K562 (cell line): ENCODE results near the gene CACNA2D3. TPM values are rescaled to one million over a fixed set of nuclear protein-coding genes. Genes with fewer than 3 reads are reported as not detected.

Experiments used
- ATAC-seq: fragments of 200-7000 bp; cut with Tn5 transposase; 3 replicates; pipeline ENCODE4 v1.9.1; 2020; ENCODE audit warnings: moderate library complexity
- BruUV-seq: library from RNA; stranded (reverse); fragments of 400-500 nt; replicated peaks from 2 replicates; lab custom pipeline; 2021; lab: Mats Ljungman, UMichigan
- CTCF ChIA-PET: fragments of 300-600 bp; formaldehyde crosslinking; extraction: SDS; loops from one replicate; lab custom pipeline; 2021; ENCODE audit warnings: low intra/inter-chr PET ratio; lab: Yijun Ruan, JAX
- POLR2A ChIA-PET: fragments of 300-600, 350-650 bp; sonication (Branson Sonifier 250); formaldehyde crosslinking; extraction: SDS; loops from one replicate; lab custom pipeline; 2021; ENCODE audit warnings: antibody characterized with exemption, inconsistent platforms; lab: Yijun Ruan, JAX
- DNase-seq, 4 experiments: peaks; one replicate each; pipeline versions ENCODE4 v3.0.0 to v3.0.0-alpha.2; 2011 to 2018; ENCODE audit warnings: low spot score in 3 of 4, mixed read lengths in 3 of 4; ENCODE audit errors: extremely low read depth in 1 of 4
- FAIRE-seq: peaks from 2 replicates; lab custom pipeline; 2011; peaks lifted over from hg19 to GRCh38; lab: Jason Lieb, UNC
- H2AFZ ChIP-seq: 2 replicates; pipeline ENCODE4 v1.6.0; 2011; ENCODE audit warnings: low read depth, low read length, control low read depth, inconsistent platforms
- H3K27ac ChIP-seq: fragments of 200-600 bp; 3 replicates; pipeline ENCODE4 v1.8.0; 2011; ENCODE audit warnings: low read depth, mild to moderate bottlenecking, control low read depth, inconsistent platforms, low read length, moderate library complexity, mixed read lengths; ENCODE audit errors: extremely low read depth
- H3K27me3 ChIP-seq, 2 experiments: fragments of 300-600 bp in 1 of 2; 2 replicates in 1 of 2; 3 replicates in 1 of 2; pipeline versions ENCODE4 v1.6.0 to v1.8.0; 2011; ENCODE audit warnings: inconsistent platforms in 2 of 2, low read length in 2 of 2, mild to moderate bottlenecking in 1 of 2, mixed read lengths in 1 of 2, moderate library complexity in 1 of 2; ENCODE audit not compliant: control insufficient read depth in 2 of 2, insufficient read depth in 2 of 2
- H3K36me3 ChIP-seq: fragments of 300-600 bp; 3 replicates; pipeline ENCODE4 v1.8.0; 2011; ENCODE audit warnings: mild to moderate bottlenecking, low read length, inconsistent platforms; ENCODE audit not compliant: control insufficient read depth, insufficient read depth
- H3K4me1 ChIP-seq, 2 experiments: fragments of 200-600 bp in 1 of 2; replicated peaks in 1 of 2; 2 replicates in 1 of 2; 3 replicates in 1 of 2; pipeline versions ENCODE4 v1.5.1 to v1.8.0; 2011; ENCODE audit warnings: inconsistent platforms in 2 of 2, low read length in 2 of 2, mild to moderate bottlenecking in 1 of 2, mixed read lengths in 1 of 2, moderate library complexity in 1 of 2; ENCODE audit not compliant: control insufficient read depth in 2 of 2, insufficient read depth in 2 of 2
- H3K4me2 ChIP-seq: 2 replicates; pipeline ENCODE4 v1.6.1; 2011; ENCODE audit warnings: low read length, control low read depth, inconsistent platforms, mixed read lengths; ENCODE audit not compliant: insufficient read depth
- H3K4me3 ChIP-seq: fragments of 200-600 bp; sonication (generic), shearing (Covaris generic); 2 replicates; pipeline ENCODE4 v1.5.1; 2016; ENCODE audit warnings: control low read depth, inconsistent platforms
- H3K79me2 ChIP-seq: fragments of 200-600 bp; 3 replicates; pipeline ENCODE4 v1.8.0; 2011; ENCODE audit warnings: low read length, inconsistent platforms; ENCODE audit not compliant: control insufficient read depth, insufficient read depth
- H3K9ac ChIP-seq, 2 experiments: 2 replicates each; pipeline versions ENCODE4 v1.6.0 to v1.6.1; 2011; ENCODE audit warnings: low read depth in 2 of 2, low read length in 2 of 2, control low read depth in 1 of 2, inconsistent platforms in 1 of 2, mild to moderate bottlenecking in 1 of 2, mixed read lengths in 1 of 2; ENCODE audit not compliant: insufficient read depth in 1 of 2
- H3K9me1 ChIP-seq: one replicate; pipeline ENCODE4 v1.6.0; 2011; ENCODE audit warnings: inconsistent platforms, mild to moderate bottlenecking, low read length, moderate library complexity; ENCODE audit not compliant: control insufficient read depth, insufficient read depth
- H3K9me3 ChIP-seq: replicated peaks from 2 replicates; pipeline ENCODE4 v1.5.1; 2011; ENCODE audit warnings: low read depth, low read length, inconsistent platforms; ENCODE audit not compliant: control insufficient read depth, insufficient read depth
- H4K20me1 ChIP-seq: replicated peaks from 2 replicates; pipeline ENCODE4 v1.6.1; 2011; ENCODE audit warnings: low read length, inconsistent platforms, mixed read lengths; ENCODE audit not compliant: control insufficient read depth, insufficient read depth
- FOXJ2 ChIP-seq: fragments of 200-800 bp; sonication (Bioruptor generic); IDR thresholded peaks from 2 replicates; pipeline ENCODE4 v1.6.1; 2016; ENCODE audit warnings: missing genetic modification characterization, missing compliant biosample characterization
- PCBP1 ChIP-seq: fragments of 200-400 bp; formaldehyde crosslinking; IDR thresholded peaks from 2 replicates; pipeline ENCODE4 v1.6.1; 2018; ENCODE audit warnings: mild to moderate bottlenecking, low read depth, low read length; ENCODE audit not compliant: poor library complexity, severe bottlenecking
- SLC30A9 ChIP-seq: fragments of 250-450 bp; sonication (Bioruptor Pico); IDR thresholded peaks from 2 replicates; pipeline ENCODE4 v1.8.0; 2022; ENCODE audit warnings: mild to moderate bottlenecking, moderate library complexity
- SMAD2 ChIP-seq: fragments of 150-350 bp; IDR thresholded peaks from 2 replicates; pipeline ENCODE4 v1.6.1; 2014; ENCODE audit warnings: low read depth, mild to moderate bottlenecking, low read length
- TARDBP ChIP-seq: fragments of 450-650 bp; IDR thresholded peaks from 2 replicates; pipeline ENCODE4 v1.6.1; 2016
- THRAP3 ChIP-seq: fragments of 450-650 bp; IDR thresholded peaks from 2 replicates; pipeline ENCODE4 v1.6.1; 2016; ENCODE audit warnings: mild to moderate bottlenecking, inconsistent platforms, borderline replicate concordance
- XRCC5 ChIP-seq: fragments of 200-400 bp; formaldehyde crosslinking; IDR thresholded peaks from 2 replicates; pipeline ENCODE4 v1.6.1; 2017; ENCODE audit warnings: low read depth, mild to moderate bottlenecking, low read length
- ZBTB1 ChIP-seq: sonication (generic); formaldehyde crosslinking; IDR thresholded peaks from 2 replicates; pipeline ENCODE4 v1.8.1; 2023; ENCODE audit warnings: missing genetic modification reagents, low read depth, mild to moderate bottlenecking, borderline replicate concordance
- ZFX ChIP-seq: sonication (generic); formaldehyde crosslinking; IDR thresholded peaks from 2 replicates; pipeline ENCODE4 v1.8.0; 2022; ENCODE audit warnings: mild to moderate bottlenecking, missing genetic modification reagents, moderate library complexity
- ZNF232 ChIP-seq: sonication (generic); formaldehyde crosslinking; IDR thresholded peaks from 2 replicates; pipeline ENCODE4 v1.8.0; 2022; ENCODE audit warnings: mild to moderate bottlenecking, missing genetic modification reagents
- WGBS: fragments of 100-300 bp; shearing (Covaris generic); methylation state at CpG from one replicate; pipeline ENCODE4 v1.1.6; 2016; ENCODE audit warnings: low coverage, mixed read lengths; ENCODE audit not compliant: insufficient coverage; ENCODE audit errors: missing lambda C conversion rate; 5-methylcytosine and 5-hydroxymethylcytosine counted together
- in situ Hi-C: fragments of 300-500 bp; cut with MboI; formaldehyde crosslinking; loops from 4 replicates; pipeline ENCODE4 v1.15.0; 2018; ENCODE audit warnings: inconsistent platforms, mixed read lengths
- intact Hi-C: fragments of 100-400 bp; cut with micrococcal nuclease; formaldehyde crosslinking; loops from 2 replicates; pipeline ENCODE4 v1.14.2; 2022
- polyA plus RNA-seq, 8 experiments: library from polyadenylated mRNA; depleted of rRNA in 4 of 8; stranded (reverse) in 5 of 8; unstranded in 3 of 8; fragments of >200 nt; fragmentation: Nextera tagmentation in 2 of 8; fragmentation: Illumina TruSeq in 1 of 8; extraction: Ambion mirVana in 2 of 8; extraction: Trizol in 1 of 8; gene quantifications; 2 replicates each; pipeline versions ENCODE4 v1.2.1 to v1.2.3, GENCODE V29; 2011 to 2014; ENCODE audit warnings: inconsistent platforms in 1 of 8, missing spikeins in 1 of 8
- total RNA-seq, 7 experiments: library from RNA; depleted of rRNA in 6 of 7; stranded (reverse); fragments of >200 nt in 6 of 7; fragmentation: Illumina TruSeq in 2 of 7; extraction: Trizol in 2 of 7; gene quantifications; 2 replicates each; pipeline versions ENCODE4 v1.2.1 to v1.2.3, GENCODE V29; 2011 to 2021; ENCODE audit warnings: low replicate concordance in 1 of 7
- TF ChIP-seq, protein P1 (sequence below): fragments of 450-650 bp; formaldehyde crosslinking; IDR thresholded peaks from 2 replicates; pipeline ENCODE4 v1.4.0; 2022; ENCODE audit warnings: mild to moderate bottlenecking, moderate library complexity
- TF ChIP-seq, protein P2 (sequence below): fragments of 450-650 bp; conservative IDR thresholded peaks from 2 replicates; pipeline ENCODE4 v1.6.1; 2016; ENCODE audit warnings: missing genetic modification characterization, low read depth, mild to moderate bottlenecking, missing compliant biosample characterization, moderate library complexity
- TF ChIP-seq, protein P3 (sequence below): IDR thresholded peaks from 2 replicates; pipeline ENCODE4 v1.6.1; 2012; ENCODE audit warnings: low read depth, low read length, improper control_type of control experiment, borderline replicate concordance

The CACNA2D3 gene
- total and polyA plus RNA-seq, 9 of the 15 experiments (the other 6 are each of a cell fraction or from before 2014, with no cell fraction given): 0.01 TPM; not detected in 8

DNA sequence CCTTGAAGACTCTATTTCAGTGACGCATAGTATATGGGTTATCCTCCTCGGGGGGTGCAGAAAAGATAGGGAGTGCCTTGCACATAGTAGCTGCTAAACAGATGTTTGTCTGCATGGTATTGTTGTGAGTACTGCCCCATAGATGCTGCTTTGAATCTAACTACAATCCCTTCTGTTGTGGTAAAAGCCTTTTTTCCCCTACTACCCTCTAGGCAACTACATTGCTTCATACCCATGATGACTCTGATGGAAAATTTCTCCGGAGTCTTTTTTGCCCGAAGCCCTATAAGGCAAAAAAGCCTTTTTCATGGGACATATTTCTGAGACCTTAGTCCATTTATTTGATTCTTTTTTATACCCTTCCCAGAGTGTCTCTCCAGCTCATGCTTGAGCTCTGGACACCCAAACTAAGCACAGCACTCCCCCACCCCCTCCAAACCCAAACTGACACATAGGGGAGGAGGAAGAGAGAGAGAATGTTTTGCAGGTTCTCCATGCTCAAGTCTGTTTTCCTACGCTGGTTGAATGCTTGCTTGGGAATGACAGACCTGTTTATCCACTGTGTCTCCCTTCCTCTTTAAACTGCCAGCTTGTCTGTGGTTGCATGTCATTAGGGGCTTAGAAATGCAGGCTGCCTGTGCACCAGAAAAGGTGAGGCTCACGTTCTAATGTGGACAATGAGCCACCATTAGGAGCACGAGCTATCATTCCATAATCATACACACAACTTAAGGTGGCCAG lies 752.6 kb downstream of the CACNA2D3 start:
- no peaks in the 10 kb centered on the region for H3K9me3 ChIP-seq
- no peaks in the 10 kb centered on the region for H4K20me1 ChIP-seq
- intact Hi-C loops (loop anchor here (10.0 kb wide), 1 partner anchor 110 kb away; no protein-coding TSS in a partner anchor), in situ Hi-C loops (no loop called here)
- H2AFZ ChIP-seq: no peak overlapping the region
- no peaks in the 10 kb centered on the region for H3K36me3 ChIP-seq
- ChIA-PET POLR2A (interaction anchor here (1.3 kb wide), 1 partner anchor 15 kb away, joined by 3 read pairs; no protein-coding TSS in a partner anchor), CTCF (no interaction called here)
- BruUV-seq: no TSS peak
- WGBS: 0% methylated on average over 7 of the region's 7 CpGs
- H3K9me1 ChIP-seq: no peaks in the 10 kb centered on the region
- no peak overlapping the region for H3K4me2 ChIP-seq
- DNase-seq (no peak), ATAC-seq (no peak), FAIRE-seq (no peak)
- no peak overlapping the region for H3K27ac ChIP-seq
- TF ChIP-seq, protein P1, sequence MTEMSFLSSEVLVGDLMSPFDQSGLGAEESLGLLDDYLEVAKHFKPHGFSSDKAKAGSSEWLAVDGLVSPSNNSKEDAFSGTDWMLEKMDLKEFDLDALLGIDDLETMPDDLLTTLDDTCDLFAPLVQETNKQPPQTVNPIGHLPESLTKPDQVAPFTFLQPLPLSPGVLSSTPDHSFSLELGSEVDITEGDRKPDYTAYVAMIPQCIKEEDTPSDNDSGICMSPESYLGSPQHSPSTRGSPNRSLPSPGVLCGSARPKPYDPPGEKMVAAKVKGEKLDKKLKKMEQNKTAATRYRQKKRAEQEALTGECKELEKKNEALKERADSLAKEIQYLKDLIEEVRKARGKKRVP: no peak
- TF ChIP-seq, protein P2, sequence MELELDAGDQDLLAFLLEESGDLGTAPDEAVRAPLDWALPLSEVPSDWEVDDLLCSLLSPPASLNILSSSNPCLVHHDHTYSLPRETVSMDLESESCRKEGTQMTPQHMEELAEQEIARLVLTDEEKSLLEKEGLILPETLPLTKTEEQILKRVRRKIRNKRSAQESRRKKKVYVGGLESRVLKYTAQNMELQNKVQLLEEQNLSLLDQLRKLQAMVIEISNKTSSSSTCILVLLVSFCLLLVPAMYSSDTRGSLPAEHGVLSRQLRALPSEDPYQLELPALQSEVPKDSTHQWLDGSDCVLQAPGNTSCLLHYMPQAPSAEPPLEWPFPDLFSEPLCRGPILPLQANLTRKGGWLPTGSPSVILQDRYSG (tag): no peak
- TF ChIP-seq THRAP3 (no peak), SMAD2 (no peak), ZFX (no peak), TARDBP (no peak), ZNF232 (no peak), ZBTB1 (CRISPR knock-in tag) (no peak), SLC30A9 (CRISPR knock-in tag) (no peak), PCBP1 (no peak), XRCC5 (no peak), FOXJ2 (tag) (no peak)
- TF ChIP-seq, protein P3, sequence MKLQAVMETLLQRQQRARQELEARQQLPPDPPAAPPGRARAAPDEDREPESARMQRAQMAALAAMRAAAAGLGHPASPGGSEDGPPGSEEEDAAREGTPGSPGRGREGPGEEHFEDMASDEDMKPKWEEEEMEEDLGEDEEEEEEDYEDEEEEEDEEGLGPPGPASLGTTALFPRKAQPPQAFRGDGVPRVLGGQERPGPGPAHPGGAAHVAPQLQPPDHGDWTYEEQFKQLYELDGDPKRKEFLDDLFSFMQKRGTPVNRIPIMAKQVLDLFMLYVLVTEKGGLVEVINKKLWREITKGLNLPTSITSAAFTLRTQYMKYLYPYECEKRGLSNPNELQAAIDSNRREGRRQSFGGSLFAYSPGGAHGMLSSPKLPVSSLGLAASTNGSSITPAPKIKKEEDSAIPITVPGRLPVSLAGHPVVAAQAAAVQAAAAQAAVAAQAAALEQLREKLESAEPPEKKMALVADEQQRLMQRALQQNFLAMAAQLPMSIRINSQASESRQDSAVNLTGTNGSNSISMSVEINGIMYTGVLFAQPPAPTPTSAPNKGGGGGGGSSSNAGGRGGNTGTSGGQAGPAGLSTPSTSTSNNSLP: no peak
- no peak overlapping the region for H3K9ac ChIP-seq
- no peaks in the 10 kb centered on the region for H3K79me2 ChIP-seq
- H3K4me3 ChIP-seq: no peak overlapping the region
- 0 out of 5 replicates have a peak, but pooled peaks cover 0 to 2% of the 10 kb centered on the region in 2 experiments for H3K27me3 ChIP-seq
- H3K4me1 ChIP-seq: no peaks in the 10 kb centered on the region
